BLaER1 treated with 17β-estradiol and CSF1 and Interleukin-3, amounts not matched to agents 10 nM and 100 nM (cell line): ENCODE results near the gene DNAH14.
A peak's percentile ranks its signal among the peaks of the same experiment; 100 is the strongest.
"Not testable (repeated sequence)": the region's sequence is repeated elsewhere in the genome, so short reads cannot be mapped to it uniquely, and the experiment has no call there.

Source experiments
- H3K27ac ChIP-seq, 11 experiments: shearing (Covaris generic); formaldehyde crosslinking; 2 replicates each; pipeline ENCODE4 v1.8.1; 2022
- H3K27me3 ChIP-seq, 11 experiments: shearing (Covaris generic); formaldehyde crosslinking; 2 replicates each; pipeline ENCODE4 v1.8.1; 2022
- H3K36me3 ChIP-seq, 11 experiments: shearing (Covaris generic); formaldehyde crosslinking; 2 replicates each; pipeline ENCODE4 v1.8.1; 2022
- H3K4me1 ChIP-seq, 10 experiments: shearing (Covaris generic); formaldehyde crosslinking; 2 replicates each; pipeline ENCODE4 v1.8.1; 2022
- H3K4me2 ChIP-seq, 11 experiments: shearing (Covaris generic); formaldehyde crosslinking; 2 replicates each; pipeline ENCODE4 v1.8.1; 2022
- H3K4me3 ChIP-seq, 10 experiments: shearing (Covaris generic); formaldehyde crosslinking; 2 replicates each; pipeline ENCODE4 v1.8.1; 2022
- H3K9ac ChIP-seq, 11 experiments: shearing (Covaris generic); formaldehyde crosslinking; 2 replicates each; pipeline ENCODE4 v1.8.1; 2022
- H3K9me3 ChIP-seq, 11 experiments: shearing (Covaris generic); formaldehyde crosslinking; replicated peaks in 1 of 11; 2 replicates each; pipeline ENCODE4 v1.8.1; 2022
- H4K20me1 ChIP-seq, 11 experiments: shearing (Covaris generic); formaldehyde crosslinking; 2 replicates each; pipeline ENCODE4 v1.8.1; 2022
- Cebpa-rat ChIP-seq, 11 experiments: shearing (Covaris generic); IDR thresholded peaks; 2 replicates each; pipeline ENCODE4 v1.8.1; 2022

The DNAH14 gene

GRCh38 chr1:225321784-225322183 lies 392.3 kb downstream of the DNAH14 start:
- H3K27ac ChIP-seq = no peak overlapping the region
- no peak overlapping the region for H3K4me3 ChIP-seq
- TF ChIP-seq Cebpa-rat (IDR thresholded peaks at IDR 0.05) = no peak
- H3K4me2 ChIP-seq = no peak overlapping the region
- H3K9ac ChIP-seq = no peak overlapping the region
- H4K20me1 ChIP-seq = no peaks in the 10 kb centered on the region
- H3K4me1 ChIP-seq = peaks cover 0 to 25% (median 6%) of the 10 kb centered on the region in 10 experiments; a peak in 10 of 20 replicates
- no peaks in the 10 kb centered on the region for H3K36me3 ChIP-seq
- no peaks in the 10 kb centered on the region; a peak in 1 of 22 replicates for H3K9me3 ChIP-seq
- H3K27me3 ChIP-seq = no peaks in the 10 kb centered on the region

GRCh38 chr1:225329041-225329440 lies 399.6 kb downstream of the DNAH14 start:
- H3K27me3 ChIP-seq = no peaks in the 10 kb centered on the region
- no peaks in the 10 kb centered on the region for H3K36me3 ChIP-seq
- H3K9me3 ChIP-seq = no peaks in the 10 kb centered on the region; a peak in 1 of 22 replicates
- H4K20me1 ChIP-seq = no peaks in the 10 kb centered on the region
- no peak overlapping the region for H3K27ac ChIP-seq
- no peak overlapping the region for H3K4me3 ChIP-seq
- H3K9ac ChIP-seq = no peak overlapping the region
- no peak for TF ChIP-seq Cebpa-rat (IDR thresholded peaks at IDR 0.05)
- no peak overlapping the region for H3K4me2 ChIP-seq
- peaks cover 0 to 21% (median 15%) of the 10 kb centered on the region in 10 experiments; a peak in 15 of 20 replicates for H3K4me1 ChIP-seq

GRCh38 chr1:225329996-225330395 lies 400.5 kb downstream of the DNAH14 start:
- not testable (repeated sequence) for H4K20me1 ChIP-seq, H3K9ac ChIP-seq, H3K9me3 ChIP-seq, H3K4me3 ChIP-seq, H3K27ac ChIP-seq, H3K27me3 ChIP-seq, H3K36me3 ChIP-seq
- Histone ChIP-seq H3K4me2 (peak overlapping the region in 2 of 11 experiments; percentile 50 to 54; a peak in 4 of 22 replicates), H3K4me1 (peaks cover 0 to 21% (median 15%) of the 10 kb centered on the region in 10 experiments; a peak in 15 of 20 replicates)

- H4K20me1 ChIP-seq = no peaks in the 10 kb centered on the region
- TF ChIP-seq Cebpa-rat (IDR thresholded peaks at IDR 0.05) = no peak
- no peaks in the 10 kb centered on the region for H3K36me3 ChIP-seq
- H3K27ac ChIP-seq = no peak overlapping the region
- H3K4me2 ChIP-seq = no peak overlapping the region
- peaks cover 0 to 16% (median 8%) of the 10 kb centered on the region in 10 experiments; a peak in 13 of 20 replicates for H3K4me1 ChIP-seq
- no peaks in the 10 kb centered on the region for H3K27me3 ChIP-seq
- no peaks in the 10 kb centered on the region for H3K9me3 ChIP-seq
- H3K9ac ChIP-seq = no peak overlapping the region
- H3K4me3 ChIP-seq = no peak overlapping the region
Measured at GRCh38 chr1:225332686-225333085, 403.2 kb downstream of the DNAH14 start.

GRCh38 chr1:225335098-225335778 lies 405.8 kb downstream of the DNAH14 start:
- H4K20me1 ChIP-seq, H3K9ac ChIP-seq, H3K4me1 ChIP-seq, H3K9me3 ChIP-seq, H3K27me3 ChIP-seq, H3K27ac ChIP-seq, H3K4me3 ChIP-seq, H3K36me3 ChIP-seq, H3K4me2 ChIP-seq: not testable (repeated sequence)

GRCh38 chr1:225338545-225338944 lies 409.1 kb downstream of the DNAH14 start:
- TF ChIP-seq Cebpa-rat (IDR thresholded peaks at IDR 0.05) = no peak
- no peaks in the 10 kb centered on the region for H3K36me3 ChIP-seq
- no peaks in the 10 kb centered on the region for H3K27me3 ChIP-seq
- no peak overlapping the region for H3K27ac ChIP-seq
- no peak overlapping the region for H3K4me2 ChIP-seq
- H3K9me3 ChIP-seq = no peaks in the 10 kb centered on the region
- H3K4me3 ChIP-seq = no peak overlapping the region
- H3K4me1 ChIP-seq = no peaks in the 10 kb centered on the region
- no peak overlapping the region for H3K9ac ChIP-seq
- H4K20me1 ChIP-seq = no peaks in the 10 kb centered on the region

GRCh38 chr1:225341642-225342041 lies 412.2 kb downstream of the DNAH14 start:
- no peaks in the 10 kb centered on the region for H3K9me3 ChIP-seq
- no peaks in the 10 kb centered on the region for H3K4me1 ChIP-seq
- no peaks in the 10 kb centered on the region for H3K27me3 ChIP-seq
- no peak overlapping the region for H3K4me3 ChIP-seq
- no peak overlapping the region for H3K4me2 ChIP-seq
- TF ChIP-seq Cebpa-rat (IDR thresholded peaks at IDR 0.05) = no peak
- H3K36me3 ChIP-seq = no peaks in the 10 kb centered on the region
- H3K9ac ChIP-seq = no peak overlapping the region
- no peak overlapping the region for H3K27ac ChIP-seq
- no peaks in the 10 kb centered on the region for H4K20me1 ChIP-seq

- no peak overlapping the region for H3K4me3 ChIP-seq
- H3K4me2 ChIP-seq = no peak overlapping the region
- H4K20me1 ChIP-seq = no peaks in the 10 kb centered on the region
- no peak overlapping the region for H3K27ac ChIP-seq
- peaks cover 0 to 2% (median 0%) of the 10 kb centered on the region in 11 experiments; a peak in 1 of 22 replicates for H3K9me3 ChIP-seq
- H3K9ac ChIP-seq = no peak overlapping the region
- H3K36me3 ChIP-seq = no peaks in the 10 kb centered on the region
- TF ChIP-seq Cebpa-rat (IDR thresholded peaks at IDR 0.05) = no peak
- no peaks in the 10 kb centered on the region for H3K27me3 ChIP-seq
- peaks cover 0 to 9% (median 7%) of the 10 kb centered on the region in 10 experiments; a peak in 18 of 20 replicates for H3K4me1 ChIP-seq
Measured at GRCh38 chr1:225342695-225343094, 413.2 kb downstream of the DNAH14 start.

GRCh38 chr1:225343618-225344017 lies 414.1 kb downstream of the DNAH14 start:
- no peak overlapping the region for H3K4me3 ChIP-seq
- H3K9me3 ChIP-seq = peaks cover 0 to 10% (median under 1%) of the 10 kb centered on the region in 11 experiments; a peak in 7 of 22 replicates
- no peak for TF ChIP-seq Cebpa-rat (IDR thresholded peaks at IDR 0.05)
- no peaks in the 10 kb centered on the region for H3K36me3 ChIP-seq
- no peaks in the 10 kb centered on the region for H4K20me1 ChIP-seq
- no peak overlapping the region for H3K27ac ChIP-seq
- no peak overlapping the region for H3K9ac ChIP-seq
- no peaks in the 10 kb centered on the region for H3K27me3 ChIP-seq
- peaks cover 0 to 11% (median 8%) of the 10 kb centered on the region in 10 experiments; a peak in 18 of 20 replicates for H3K4me1 ChIP-seq
- H3K4me2 ChIP-seq = no peak overlapping the region

- H3K4me3 ChIP-seq = no peak overlapping the region
- H3K4me1 ChIP-seq = peaks cover 4 to 14% (median 8%) of the 10 kb centered on the region in 10 experiments; a peak in 19 of 20 replicates
- no peak overlapping the region for H3K9ac ChIP-seq
- TF ChIP-seq Cebpa-rat (IDR thresholded peaks at IDR 0.05) = no peak
- H3K9me3 ChIP-seq = peaks cover 0 to 19% (median 6%) of the 10 kb centered on the region in 11 experiments; a peak in 10 of 22 replicates
- no peak overlapping the region for H3K27ac ChIP-seq
- H3K4me2 ChIP-seq = peak overlapping the region; percentile 2 to 64 (median 50); a peak in 18 of 22 replicates
- H3K27me3 ChIP-seq = no peaks in the 10 kb centered on the region
- H3K36me3 ChIP-seq = no peaks in the 10 kb centered on the region
- H4K20me1 ChIP-seq = no peaks in the 10 kb centered on the region
Measured at GRCh38 chr1:225347123-225347683, 417.7 kb downstream of the DNAH14 start.
